K562 (cell line): Measurements from ENCODE around the gene C2orf69. TPM values are rescaled to one million over a fixed set of nuclear protein-coding genes. Genes with fewer than 3 reads are reported as not detected.

Source experiments
- BHLHE40 ChIP-seq: IDR thresholded peaks from 2 replicates; pipeline ENCODE4 v1.6.1; 2011; ENCODE audit warnings: low read length, improper control_type of control experiment
- ERF ChIP-seq: fragments of 450-650 bp; formaldehyde crosslinking; IDR thresholded peaks from 2 replicates; pipeline ENCODE4 v1.4.0; 2020; ENCODE audit warnings: mild to moderate bottlenecking, mixed read lengths
- GABPB1 ChIP-seq: sonication (generic); formaldehyde crosslinking; IDR thresholded peaks from 2 replicates; pipeline ENCODE4 v1.8.0; 2022; ENCODE audit warnings: mild to moderate bottlenecking, missing genetic modification reagents
- GATA2 ChIP-seq: sonication (generic); formaldehyde crosslinking; IDR thresholded peaks from 2 replicates; pipeline ENCODE4 v1.4.0; 2020; ENCODE audit warnings: mild to moderate bottlenecking, missing genetic modification reagents
- GATAD2B ChIP-seq: fragments of 450-650 bp; IDR thresholded peaks from 2 replicates; pipeline ENCODE4 v1.6.1; 2017; ENCODE audit warnings: mild to moderate bottlenecking, borderline replicate concordance
- GTF2E2 ChIP-seq: fragments of 200-800 bp; sonication (Bioruptor generic); IDR thresholded peaks from 2 replicates; pipeline ENCODE4 v1.6.1; 2016; ENCODE audit warnings: missing genetic modification characterization, missing compliant biosample characterization
- MTA2 ChIP-seq: fragments of 450-650 bp; IDR thresholded peaks from 2 replicates; pipeline ENCODE4 v1.6.1; 2016; ENCODE audit warnings: low read depth
- PYGO2 ChIP-seq: fragments of 450-650 bp; IDR thresholded peaks from 2 replicates; pipeline ENCODE4 v1.6.1; 2016; ENCODE audit warnings: mild to moderate bottlenecking, missing genetic modification characterization, moderate library complexity, missing compliant biosample characterization
- RBBP5 ChIP-seq: fragments of 200-600 bp; sonication (generic); IDR thresholded peaks from 2 replicates; pipeline ENCODE4 v1.6.1; 2012; ENCODE audit warnings: borderline replicate concordance, mild to moderate bottlenecking, low read length, control low read depth, inconsistent platforms; ENCODE audit not compliant: insufficient read depth, poor library complexity, severe bottlenecking
- SMAD1 ChIP-seq: fragments of 150-350 bp; IDR thresholded peaks from 2 replicates; pipeline ENCODE4 v1.6.1; 2014; ENCODE audit warnings: low read length, low read depth; ENCODE audit not compliant: partially characterized antibody
- SMAD4 ChIP-seq: fragments of 250-450 bp; sonication (Bioruptor Pico); conservative IDR thresholded peaks from 2 replicates; pipeline ENCODE4 v1.8.0; 2021; ENCODE audit warnings: inconsistent platforms, mild to moderate bottlenecking, moderate library complexity
- SNIP1 ChIP-seq: fragments of 450-650 bp; IDR thresholded peaks from 2 replicates; pipeline ENCODE4 v1.7.1; 2017; ENCODE audit warnings: low read depth, mild to moderate bottlenecking
- ZNF124 ChIP-seq: sonication (generic); formaldehyde crosslinking; IDR thresholded peaks from 2 replicates; pipeline ENCODE4 v1.8.1; 2022; ENCODE audit warnings: missing genetic modification reagents
- ZNF24 ChIP-seq: fragments of 450-650 bp; IDR thresholded peaks from 2 replicates; pipeline ENCODE4 v1.6.1; 2016
- ZNF699 ChIP-seq: fragments of 250-450 bp; sonication (Bioruptor Pico); IDR thresholded peaks from 2 replicates; pipeline ENCODE4 v1.8.0; 2021; ENCODE audit warnings: mild to moderate bottlenecking, moderate library complexity; ENCODE audit not compliant: insufficient replicate concordance
- polyA plus RNA-seq, 8 experiments: library from polyadenylated mRNA; depleted of rRNA in 4 of 8; stranded (reverse) in 5 of 8; unstranded in 3 of 8; fragments of >200 nt; fragmentation: Nextera tagmentation in 2 of 8; fragmentation: Illumina TruSeq in 1 of 8; extraction: Ambion mirVana in 2 of 8; extraction: Trizol in 1 of 8; gene quantifications; 2 replicates each; pipeline versions ENCODE4 v1.2.1 to v1.2.3, GENCODE V29; 2011 to 2014; ENCODE audit warnings: inconsistent platforms in 1 of 8, missing spikeins in 1 of 8
- total RNA-seq, 7 experiments: library from RNA; depleted of rRNA in 6 of 7; stranded (reverse); fragments of >200 nt in 6 of 7; fragmentation: Illumina TruSeq in 2 of 7; extraction: Trizol in 2 of 7; gene quantifications; 2 replicates each; pipeline versions ENCODE4 v1.2.1 to v1.2.3, GENCODE V29; 2011 to 2021; ENCODE audit warnings: low replicate concordance in 1 of 7
- TF ChIP-seq, protein P1 (sequence below): fragments of 250-450 bp; sonication (Bioruptor Pico); IDR thresholded peaks from 2 replicates; pipeline ENCODE4 v1.5.0; 2021
- TF ChIP-seq, protein P2 (sequence below): fragments of 450-650 bp; formaldehyde crosslinking; IDR thresholded peaks from 2 replicates; pipeline ENCODE4 v1.4.0; 2020; ENCODE audit warnings: mild to moderate bottlenecking
- TF ChIP-seq, protein P3 (sequence below), 2 experiments: fragments of 450-650 bp in 1 of 2; sonication (generic) in 1 of 2; formaldehyde crosslinking in 1 of 2; IDR thresholded peaks in 1 of 2; conservative IDR thresholded peaks in 1 of 2; 2 replicates each; pipeline versions ENCODE4 v1.6.1 to v1.8.1; 2016 to 2023; ENCODE audit warnings: mild to moderate bottlenecking in 2 of 2, moderate library complexity in 2 of 2, inconsistent platforms in 1 of 2, missing genetic modification reagents in 1 of 2
- TF ChIP-seq, protein P4 (sequence below): fragments of 250-450 bp; sonication (Bioruptor Pico); IDR thresholded peaks from 2 replicates; pipeline ENCODE4 v1.5.0; 2021; ENCODE audit warnings: mild to moderate bottlenecking, moderate library complexity

Gene C2orf69
- total and polyA plus RNA-seq, 9 of the 15 experiments (the other 6 are each of a cell fraction or from before 2014, with no cell fraction given): 3.4 to 9.8 (median 5.7) TPM

DNA sequence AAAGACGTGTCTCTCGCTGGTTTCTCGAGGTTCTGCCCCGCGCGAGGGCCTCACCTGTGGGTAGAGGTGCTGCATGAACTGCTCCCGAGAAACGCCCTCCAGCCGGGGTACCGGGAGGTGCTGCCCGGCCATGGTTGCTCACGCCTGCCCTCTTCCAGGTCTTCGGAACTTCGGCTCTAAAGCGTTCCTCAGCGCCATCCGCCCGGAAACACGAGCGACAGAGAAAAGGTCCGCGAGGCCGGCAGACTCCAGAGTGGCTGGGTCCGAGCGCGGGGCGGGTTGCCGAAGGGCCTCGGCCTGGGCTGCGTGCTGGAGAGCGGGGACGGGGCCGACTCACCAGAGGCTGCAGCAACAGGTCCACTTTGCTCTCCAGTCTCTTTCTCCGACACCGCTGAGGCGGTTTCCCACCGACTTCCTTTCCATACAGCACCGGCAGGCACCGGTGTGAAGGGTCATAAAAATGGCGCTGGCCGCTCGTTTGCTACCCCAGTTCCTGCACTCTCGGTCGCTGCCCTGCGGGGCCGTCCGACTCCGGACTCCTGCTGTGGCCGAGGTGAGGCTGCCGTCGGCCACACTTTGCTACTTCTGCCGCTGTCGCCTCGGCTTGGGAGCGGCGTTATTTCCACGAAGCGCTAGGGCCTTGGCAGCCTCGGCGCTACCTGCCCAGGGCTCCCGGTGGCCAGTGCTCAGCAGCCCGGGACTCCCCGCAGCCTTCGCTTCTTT is 44.4 kb downstream of the C2orf69 start, which contains the start of the genes MAIP1 and TYW5 (continued):
- TF ChIP-seq MTA2 (peak; percentile 65), ZNF124 (CRISPR knock-in tag) (no peak), SNIP1 (no peak), BHLHE40 (0 out of 2 replicates have a peak, but pooled peaks have one; percentile 4), SMAD1 (no peak), ERF (CRISPR knock-in tag) (no peak), RBBP5 (peak; percentile 97), SMAD4 (peak; percentile 64), GTF2E2 (tag) (peak; percentile 80; the same call in 1 of the 2 replicates), GATA2 (no peak), ZNF24 (no peak), GABPB1 (CRISPR knock-in tag) (peak; percentile 96), GATAD2B (no peak), ZNF699 (CRISPR knock-in tag) (no peak), PYGO2 (tag) (no peak)
- TF ChIP-seq, protein P1, sequence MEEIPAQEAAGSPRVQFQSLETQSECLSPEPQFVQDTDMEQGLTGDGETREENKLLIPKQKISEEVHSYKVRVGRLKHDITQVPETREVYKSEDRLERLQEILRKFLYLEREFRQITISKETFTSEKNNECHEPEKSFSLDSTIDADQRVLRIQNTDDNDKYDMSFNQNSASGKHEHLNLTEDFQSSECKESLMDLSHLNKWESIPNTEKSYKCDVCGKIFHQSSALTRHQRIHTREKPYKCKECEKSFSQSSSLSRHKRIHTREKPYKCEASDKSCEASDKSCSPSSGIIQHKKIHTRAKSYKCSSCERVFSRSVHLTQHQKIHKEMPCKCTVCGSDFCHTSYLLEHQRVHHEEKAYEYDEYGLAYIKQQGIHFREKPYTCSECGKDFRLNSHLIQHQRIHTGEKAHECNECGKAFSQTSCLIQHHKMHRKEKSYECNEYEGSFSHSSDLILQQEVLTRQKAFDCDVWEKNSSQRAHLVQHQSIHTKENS: no peak
- TF ChIP-seq, protein P2, sequence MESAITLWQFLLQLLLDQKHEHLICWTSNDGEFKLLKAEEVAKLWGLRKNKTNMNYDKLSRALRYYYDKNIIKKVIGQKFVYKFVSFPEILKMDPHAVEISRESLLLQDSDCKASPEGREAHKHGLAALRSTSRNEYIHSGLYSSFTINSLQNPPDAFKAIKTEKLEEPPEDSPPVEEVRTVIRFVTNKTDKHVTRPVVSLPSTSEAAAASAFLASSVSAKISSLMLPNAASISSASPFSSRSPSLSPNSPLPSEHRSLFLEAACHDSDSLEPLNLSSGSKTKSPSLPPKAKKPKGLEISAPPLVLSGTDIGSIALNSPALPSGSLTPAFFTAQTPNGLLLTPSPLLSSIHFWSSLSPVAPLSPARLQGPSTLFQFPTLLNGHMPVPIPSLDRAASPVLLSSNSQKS: no peak
- TF ChIP-seq, protein P3, sequence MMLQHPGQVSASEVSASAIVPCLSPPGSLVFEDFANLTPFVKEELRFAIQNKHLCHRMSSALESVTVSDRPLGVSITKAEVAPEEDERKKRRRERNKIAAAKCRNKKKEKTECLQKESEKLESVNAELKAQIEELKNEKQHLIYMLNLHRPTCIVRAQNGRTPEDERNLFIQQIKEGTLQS (IDR thresholded peaks at IDR 0.05): peak; percentile 34; the same call in 1 of the 2 replicates
- TF ChIP-seq, protein P3 (CRISPR knock-in tag; conservative IDR thresholded peaks at IDR 0.05): 0 out of 2 replicates have a peak, but pooled peaks have one; percentile 41
- TF ChIP-seq, protein P4, sequence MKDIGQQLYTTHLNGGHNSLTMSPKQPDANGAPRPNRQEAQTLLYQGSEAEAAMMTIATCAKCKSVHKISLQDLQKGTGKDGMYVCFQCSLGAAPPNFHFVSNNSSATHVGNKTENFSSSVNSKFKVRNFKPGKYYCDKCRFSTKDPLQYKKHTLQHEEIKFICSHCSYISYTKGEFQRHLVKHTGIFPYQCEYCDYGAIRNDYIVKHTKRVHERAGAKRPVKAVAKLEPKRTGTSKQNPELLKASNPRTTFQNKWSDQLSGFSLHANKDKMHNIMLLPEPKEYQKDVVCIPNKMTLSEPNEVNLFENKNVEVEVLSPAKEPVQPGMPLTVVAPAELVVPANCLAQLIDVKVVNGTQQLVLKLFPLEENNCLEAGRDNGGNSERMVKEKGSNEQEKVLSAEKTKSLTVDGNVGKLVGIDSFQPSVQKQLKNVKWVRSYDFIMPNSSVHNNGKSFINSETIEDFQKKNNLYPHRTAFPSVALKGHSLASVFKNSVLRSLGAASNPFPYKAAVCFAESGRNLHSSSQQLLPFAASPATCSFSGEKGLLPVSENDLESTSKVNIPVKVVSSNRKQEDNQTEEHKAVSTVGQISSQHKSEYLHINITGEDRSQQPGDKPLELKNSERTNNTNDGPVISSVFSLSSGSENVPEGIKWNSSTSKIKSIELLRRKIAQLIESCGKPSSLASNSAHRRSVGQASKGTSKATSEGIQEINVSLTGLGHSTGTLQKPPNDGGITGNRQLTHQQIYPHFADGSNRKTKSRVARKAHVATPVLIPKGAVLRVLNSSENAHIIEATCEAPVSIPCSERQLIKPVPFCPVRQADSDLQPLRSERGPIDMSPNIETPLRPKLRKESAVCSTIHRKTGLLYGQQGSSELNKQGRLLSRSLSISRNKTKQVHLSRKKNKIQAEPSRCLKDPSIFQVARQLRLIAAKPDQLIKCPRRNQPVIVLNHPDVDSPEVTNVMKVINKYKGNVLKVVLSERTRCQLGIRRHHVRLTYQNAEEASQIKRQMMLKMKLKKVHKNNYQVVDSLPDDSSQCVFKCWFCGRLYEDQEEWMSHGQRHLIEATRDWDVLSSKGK (CRISPR knock-in tag): no peak
